ENCODE results near the gene RBMS1.
A peak's percentile ranks its signal among the peaks of the same experiment; 100 is the strongest.

DNA sequence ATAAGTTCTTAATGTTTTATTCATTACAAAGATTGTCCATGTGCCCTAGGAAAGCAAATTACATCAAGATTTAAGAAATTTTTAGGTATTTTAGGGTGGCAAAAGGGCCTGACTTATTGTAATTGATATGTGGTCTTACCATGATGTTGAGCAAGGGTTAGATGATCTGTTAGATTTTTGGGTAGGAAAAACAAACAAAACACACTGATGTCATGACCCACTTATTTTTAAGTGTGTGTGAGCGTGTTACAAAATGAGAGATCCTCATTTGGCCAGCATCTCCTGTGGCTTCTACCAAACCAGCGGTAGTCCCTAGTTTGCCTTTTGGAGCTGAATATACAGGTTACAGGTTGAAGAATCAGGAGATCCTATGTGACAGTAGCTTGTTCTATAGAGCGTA lies 203.8 kb downstream of the RBMS1 start:
- no peak for TF ChIP-seq TAF1 (conservative IDR thresholded peaks at IDR 0.05)
- TF ChIP-seq, protein P1, sequence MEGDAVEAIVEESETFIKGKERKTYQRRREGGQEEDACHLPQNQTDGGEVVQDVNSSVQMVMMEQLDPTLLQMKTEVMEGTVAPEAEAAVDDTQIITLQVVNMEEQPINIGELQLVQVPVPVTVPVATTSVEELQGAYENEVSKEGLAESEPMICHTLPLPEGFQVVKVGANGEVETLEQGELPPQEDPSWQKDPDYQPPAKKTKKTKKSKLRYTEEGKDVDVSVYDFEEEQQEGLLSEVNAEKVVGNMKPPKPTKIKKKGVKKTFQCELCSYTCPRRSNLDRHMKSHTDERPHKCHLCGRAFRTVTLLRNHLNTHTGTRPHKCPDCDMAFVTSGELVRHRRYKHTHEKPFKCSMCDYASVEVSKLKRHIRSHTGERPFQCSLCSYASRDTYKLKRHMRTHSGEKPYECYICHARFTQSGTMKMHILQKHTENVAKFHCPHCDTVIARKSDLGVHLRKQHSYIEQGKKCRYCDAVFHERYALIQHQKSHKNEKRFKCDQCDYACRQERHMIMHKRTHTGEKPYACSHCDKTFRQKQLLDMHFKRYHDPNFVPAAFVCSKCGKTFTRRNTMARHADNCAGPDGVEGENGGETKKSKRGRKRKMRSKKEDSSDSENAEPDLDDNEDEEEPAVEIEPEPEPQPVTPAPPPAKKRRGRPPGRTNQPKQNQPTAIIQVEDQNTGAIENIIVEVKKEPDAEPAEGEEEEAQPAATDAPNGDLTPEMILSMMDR (IDR thresholded peaks at IDR 0.05; ENCODE audit: low read depth, low read length, missing input control): no peak
- no peak for TF ChIP-seq HNF4G (IDR thresholded peaks at IDR 0.05)
- TF ChIP-seq, protein P2, sequence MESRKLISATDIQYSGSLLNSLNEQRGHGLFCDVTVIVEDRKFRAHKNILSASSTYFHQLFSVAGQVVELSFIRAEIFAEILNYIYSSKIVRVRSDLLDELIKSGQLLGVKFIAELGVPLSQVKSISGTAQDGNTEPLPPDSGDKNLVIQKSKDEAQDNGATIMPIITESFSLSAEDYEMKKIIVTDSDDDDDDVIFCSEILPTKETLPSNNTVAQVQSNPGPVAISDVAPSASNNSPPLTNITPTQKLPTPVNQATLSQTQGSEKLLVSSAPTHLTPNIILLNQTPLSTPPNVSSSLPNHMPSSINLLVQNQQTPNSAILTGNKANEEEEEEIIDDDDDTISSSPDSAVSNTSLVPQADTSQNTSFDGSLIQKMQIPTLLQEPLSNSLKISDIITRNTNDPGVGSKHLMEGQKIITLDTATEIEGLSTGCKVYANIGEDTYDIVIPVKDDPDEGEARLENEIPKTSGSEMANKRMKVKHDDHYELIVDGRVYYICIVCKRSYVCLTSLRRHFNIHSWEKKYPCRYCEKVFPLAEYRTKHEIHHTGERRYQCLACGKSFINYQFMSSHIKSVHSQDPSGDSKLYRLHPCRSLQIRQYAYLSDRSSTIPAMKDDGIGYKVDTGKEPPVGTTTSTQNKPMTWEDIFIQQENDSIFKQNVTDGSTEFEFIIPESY (IDR thresholded peaks at IDR 0.05): no peak
- TF ChIP-seq SP1 (IDR thresholded peaks at IDR 0.05): peak; percentile 17
- TF ChIP-seq, protein P3, sequence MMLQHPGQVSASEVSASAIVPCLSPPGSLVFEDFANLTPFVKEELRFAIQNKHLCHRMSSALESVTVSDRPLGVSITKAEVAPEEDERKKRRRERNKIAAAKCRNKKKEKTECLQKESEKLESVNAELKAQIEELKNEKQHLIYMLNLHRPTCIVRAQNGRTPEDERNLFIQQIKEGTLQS (IDR thresholded peaks at IDR 0.05): peak; percentile 24
- TF ChIP-seq YY1 (IDR thresholded peaks at IDR 0.05): peak; percentile 17
- no peak for TF ChIP-seq MAX (IDR thresholded peaks at IDR 0.05)
- TF ChIP-seq RAD21 (IDR thresholded peaks at IDR 0.05): no peak
- peak in 1 of 2 donors; percentile 10 for TF ChIP-seq RXRA (IDR thresholded peaks at IDR 0.05)
- no peak for TF ChIP-seq JUND (IDR thresholded peaks at IDR 0.05)
- TF ChIP-seq, protein P4, sequence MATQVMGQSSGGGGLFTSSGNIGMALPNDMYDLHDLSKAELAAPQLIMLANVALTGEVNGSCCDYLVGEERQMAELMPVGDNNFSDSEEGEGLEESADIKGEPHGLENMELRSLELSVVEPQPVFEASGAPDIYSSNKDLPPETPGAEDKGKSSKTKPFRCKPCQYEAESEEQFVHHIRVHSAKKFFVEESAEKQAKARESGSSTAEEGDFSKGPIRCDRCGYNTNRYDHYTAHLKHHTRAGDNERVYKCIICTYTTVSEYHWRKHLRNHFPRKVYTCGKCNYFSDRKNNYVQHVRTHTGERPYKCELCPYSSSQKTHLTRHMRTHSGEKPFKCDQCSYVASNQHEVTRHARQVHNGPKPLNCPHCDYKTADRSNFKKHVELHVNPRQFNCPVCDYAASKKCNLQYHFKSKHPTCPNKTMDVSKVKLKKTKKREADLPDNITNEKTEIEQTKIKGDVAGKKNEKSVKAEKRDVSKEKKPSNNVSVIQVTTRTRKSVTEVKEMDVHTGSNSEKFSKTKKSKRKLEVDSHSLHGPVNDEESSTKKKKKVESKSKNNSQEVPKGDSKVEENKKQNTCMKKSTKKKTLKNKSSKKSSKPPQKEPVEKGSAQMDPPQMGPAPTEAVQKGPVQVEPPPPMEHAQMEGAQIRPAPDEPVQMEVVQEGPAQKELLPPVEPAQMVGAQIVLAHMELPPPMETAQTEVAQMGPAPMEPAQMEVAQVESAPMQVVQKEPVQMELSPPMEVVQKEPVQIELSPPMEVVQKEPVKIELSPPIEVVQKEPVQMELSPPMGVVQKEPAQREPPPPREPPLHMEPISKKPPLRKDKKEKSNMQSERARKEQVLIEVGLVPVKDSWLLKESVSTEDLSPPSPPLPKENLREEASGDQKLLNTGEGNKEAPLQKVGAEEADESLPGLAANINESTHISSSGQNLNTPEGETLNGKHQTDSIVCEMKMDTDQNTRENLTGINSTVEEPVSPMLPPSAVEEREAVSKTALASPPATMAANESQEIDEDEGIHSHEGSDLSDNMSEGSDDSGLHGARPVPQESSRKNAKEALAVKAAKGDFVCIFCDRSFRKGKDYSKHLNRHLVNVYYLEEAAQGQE (IDR thresholded peaks at IDR 0.05): no peak
- TF ChIP-seq GABPA (IDR thresholded peaks at IDR 0.05 in 1 of 2, conservative IDR thresholded peaks at IDR 0.05 in 1 of 2): no peak
